HG02623 (cell line): ENCODE data around the gene HBP1.
"Not testable (repeated sequence)": the region's sequence is repeated elsewhere in the genome, so short reads cannot be mapped to it uniquely, and the experiment has no call there.

ENCODE experiments used
- ATAC-seq: cut with Tn5 transposase; IDR thresholded peaks from one replicate; pipeline ENCODE4 v1.9.1; 2021; ENCODE audit warnings: moderate library complexity; ENCODE audit not compliant: unreplicated experiment

HBP1 gene, protein sequence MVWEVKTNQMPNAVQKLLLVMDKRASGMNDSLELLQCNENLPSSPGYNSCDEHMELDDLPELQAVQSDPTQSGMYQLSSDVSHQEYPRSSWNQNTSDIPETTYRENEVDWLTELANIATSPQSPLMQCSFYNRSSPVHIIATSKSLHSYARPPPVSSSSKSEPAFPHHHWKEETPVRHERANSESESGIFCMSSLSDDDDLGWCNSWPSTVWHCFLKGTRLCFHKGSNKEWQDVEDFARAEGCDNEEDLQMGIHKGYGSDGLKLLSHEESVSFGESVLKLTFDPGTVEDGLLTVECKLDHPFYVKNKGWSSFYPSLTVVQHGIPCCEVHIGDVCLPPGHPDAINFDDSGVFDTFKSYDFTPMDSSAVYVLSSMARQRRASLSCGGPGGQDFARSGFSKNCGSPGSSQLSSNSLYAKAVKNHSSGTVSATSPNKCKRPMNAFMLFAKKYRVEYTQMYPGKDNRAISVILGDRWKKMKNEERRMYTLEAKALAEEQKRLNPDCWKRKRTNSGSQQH

GRCh38 chr7:107168233-107169119, at the start of gene HBP1:
Gene HBP1, plus strand, starts transcription at chr7:107169003. Its CDS starts 10,891 bp downstream, at chr7:107179894.
- ATAC-seq = peak; percentile 86

- no peak for ATAC-seq
Measured at GRCh38 chr7:107119376-107120105, 49.3 kb upstream of the HBP1 start.

DNA sequence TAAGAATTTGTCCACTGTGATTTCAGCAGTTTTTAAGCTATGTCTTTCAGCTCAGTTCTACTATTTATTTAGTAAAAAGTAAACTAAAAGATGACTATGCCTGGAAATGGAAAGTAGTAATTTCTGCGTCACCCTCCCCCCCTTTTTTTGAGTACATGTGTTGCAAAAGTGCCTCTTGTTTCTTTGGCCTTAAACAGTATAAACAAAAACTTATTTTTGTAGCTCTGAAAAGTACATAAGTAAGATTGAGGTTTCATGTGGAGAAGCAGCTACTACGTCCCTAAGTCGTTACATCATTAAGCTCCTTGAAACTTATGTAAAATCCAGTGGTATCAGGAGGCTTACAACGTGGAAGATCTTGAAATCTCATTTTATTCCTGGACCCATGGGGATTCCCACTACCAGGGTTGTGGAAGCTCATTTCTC, 46.3 kb upstream of the HBP1 start:
- ATAC-seq = no peak

- no peak for ATAC-seq
Measured at GRCh38 chr7:107123392-107123791, 45.4 kb upstream of the HBP1 start.

GRCh38 chr7:107125475-107125874, 43.3 kb upstream of the HBP1 start:
- no peak for ATAC-seq

- ATAC-seq = no peak
Measured at GRCh38 chr7:107128217-107128616, 40.6 kb upstream of the HBP1 start.

- no peak for ATAC-seq
Measured at GRCh38 chr7:107128748-107129147, 40.1 kb upstream of the HBP1 start.

DNA sequence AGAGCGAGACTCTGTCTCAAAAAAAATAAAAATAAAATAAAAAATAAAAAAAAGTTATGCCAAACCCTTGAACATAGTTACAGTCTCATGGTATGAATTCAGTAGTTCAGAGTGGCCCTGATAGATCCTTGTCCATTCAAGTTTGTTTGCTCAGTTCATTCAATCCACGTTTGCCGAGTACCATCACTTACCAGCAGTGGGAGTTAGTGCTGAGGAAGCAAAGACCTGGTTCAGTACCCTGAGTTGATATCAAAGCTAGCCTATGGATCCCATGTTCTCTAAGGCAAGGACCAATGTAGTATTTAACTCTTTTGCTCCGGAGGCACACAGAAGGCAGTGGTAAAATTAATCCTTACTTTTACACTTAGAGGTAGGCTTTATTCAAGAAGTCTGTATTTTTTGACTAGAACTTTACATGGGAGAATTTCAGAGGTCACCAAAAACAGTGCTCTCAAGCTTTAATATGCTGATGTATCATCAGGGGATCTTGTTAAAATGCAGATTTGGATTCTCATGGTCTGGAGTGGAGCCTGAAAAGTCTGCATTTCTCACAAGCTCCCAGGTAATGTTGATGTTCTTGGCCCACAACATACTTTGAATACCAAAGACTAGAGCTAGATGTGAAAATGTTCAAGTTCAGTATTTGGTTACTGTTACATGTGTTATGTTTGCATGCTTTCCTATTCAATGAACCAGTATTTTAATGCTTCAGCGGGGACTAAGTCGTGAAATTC, 38.1 kb upstream of the HBP1 start:
- ATAC-seq = no peak

GRCh38 chr7:107133396-107133795, 35.4 kb upstream of the HBP1 start:
- no peak for ATAC-seq

GRCh38 chr7:107138696-107139420, 29.9 kb upstream of the HBP1 start:
- no peak for ATAC-seq

- ATAC-seq = not testable (repeated sequence)
Measured at GRCh38 chr7:107143875-107144274, 24.9 kb upstream of the HBP1 start.

GRCh38 chr7:107145067-107145838, 23.6 kb upstream of the HBP1 start:
- ATAC-seq = no peak

- no peak for ATAC-seq
Measured at GRCh38 chr7:107147464-107148393, 21.1 kb upstream of the HBP1 start.

DNA sequence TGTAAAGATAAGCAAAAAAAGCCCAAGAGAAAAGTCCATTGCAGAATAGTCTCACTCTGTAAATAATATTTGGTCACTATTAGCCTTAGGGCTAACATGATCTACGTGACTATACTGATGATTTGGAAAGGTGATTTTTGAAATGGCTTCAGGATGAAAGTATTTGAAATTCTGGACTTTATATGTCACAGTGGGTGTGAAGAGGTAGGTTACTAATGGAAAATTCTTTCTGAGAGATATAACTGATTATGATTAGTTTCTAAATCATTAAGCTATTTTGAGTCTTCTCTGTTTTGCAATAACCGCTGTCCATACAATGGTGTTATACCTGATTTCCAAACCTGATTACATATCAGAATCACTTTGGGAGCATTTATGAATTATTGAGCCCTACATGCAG, 20.1 kb upstream of the HBP1 start:
- no peak for ATAC-seq

DNA sequence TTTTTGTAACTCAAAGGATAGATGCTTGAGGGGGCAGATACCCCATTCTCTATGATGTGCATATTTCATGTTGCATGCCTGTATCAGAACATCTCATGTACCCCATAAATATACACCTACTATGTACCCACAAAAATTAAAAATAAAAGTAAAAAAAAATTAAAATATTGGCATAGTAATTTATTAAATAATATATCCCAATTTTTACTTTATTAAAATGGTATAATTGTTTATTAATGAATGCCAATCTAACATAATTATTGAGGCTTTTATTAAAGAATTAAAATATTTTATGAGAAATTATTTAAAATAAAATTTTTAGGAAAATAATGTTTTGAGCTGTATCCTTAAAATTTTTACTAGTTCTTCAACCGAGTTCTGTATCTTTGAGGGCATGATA, 18.9 kb upstream of the HBP1 start:
- ATAC-seq = no peak

DNA sequence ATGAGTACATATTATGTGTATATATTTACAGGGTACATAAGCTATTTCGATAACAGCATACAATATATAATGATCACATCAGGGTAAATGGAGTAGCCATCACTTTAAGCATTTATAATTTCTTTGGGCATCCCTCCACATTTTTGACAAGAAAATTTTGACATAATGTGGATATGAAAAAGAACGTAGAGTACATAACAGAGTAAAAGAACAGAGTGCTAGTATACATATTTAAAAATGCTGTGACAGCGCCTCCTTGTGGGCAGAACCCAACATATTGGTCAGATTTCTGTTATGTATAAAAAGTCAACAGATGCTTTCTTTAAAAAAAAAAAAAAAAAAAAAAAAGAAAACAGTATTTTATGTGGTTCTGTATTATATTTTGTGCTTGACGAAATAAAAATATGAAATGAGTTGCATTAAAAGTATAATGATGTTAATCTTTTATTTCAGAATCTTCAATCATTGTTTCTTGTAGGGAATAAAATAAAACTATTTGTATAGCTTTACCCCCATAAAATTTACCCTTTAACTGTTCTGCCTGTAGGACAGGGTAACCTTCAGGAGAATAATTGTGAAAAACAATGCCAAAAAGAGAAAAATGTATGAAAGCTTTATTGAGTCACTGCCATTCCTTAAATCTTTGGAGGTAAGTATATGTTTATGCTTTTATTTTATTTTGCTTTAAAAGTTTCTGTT, 18.3 kb upstream of the HBP1 start:
- no peak for ATAC-seq

GRCh38 chr7:107151538-107151937, 17.3 kb upstream of the HBP1 start:
- ATAC-seq = no peak
